ENCODE results near the gene SOX6. TPM values are rescaled to one million over a fixed set of nuclear protein-coding genes. Genes with fewer than 3 reads are reported as not detected.
"Not testable (repeated sequence)": the region's sequence is repeated elsewhere in the genome, so short reads cannot be mapped to it uniquely, and the experiment has no call there.

Gene SOX6
- total RNA-seq, 1 experiment from 2014 or later = under 0.01 TPM

DNA sequence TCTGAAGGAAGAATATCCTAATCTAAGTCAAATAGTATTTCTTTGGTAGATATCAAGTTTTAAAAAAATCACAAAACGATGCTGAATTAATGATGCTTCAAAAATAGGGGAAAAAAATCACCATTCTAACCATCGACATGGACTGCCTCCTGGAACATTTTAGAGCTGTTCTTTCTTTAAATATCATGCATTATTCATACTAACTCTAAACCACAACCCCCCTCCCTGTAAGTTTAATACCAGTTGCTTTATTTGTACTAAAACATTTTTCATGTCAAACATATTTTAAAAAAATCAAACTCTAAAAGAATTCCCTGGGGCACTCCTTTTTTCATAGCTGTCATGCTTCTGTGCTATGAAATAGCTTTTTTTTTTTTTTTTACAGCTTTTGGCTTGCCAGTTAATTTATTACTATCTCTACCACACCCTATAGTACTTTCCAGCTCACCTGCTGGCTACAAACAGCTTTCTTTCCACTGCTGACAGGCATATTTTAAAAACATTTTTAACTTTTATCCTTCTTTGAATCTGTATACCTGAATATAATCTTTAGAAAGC lies 256.9 kb downstream of the SOX6 start:
- no peak for DNase-seq (ENCODE audit: low read depth)

DNA sequence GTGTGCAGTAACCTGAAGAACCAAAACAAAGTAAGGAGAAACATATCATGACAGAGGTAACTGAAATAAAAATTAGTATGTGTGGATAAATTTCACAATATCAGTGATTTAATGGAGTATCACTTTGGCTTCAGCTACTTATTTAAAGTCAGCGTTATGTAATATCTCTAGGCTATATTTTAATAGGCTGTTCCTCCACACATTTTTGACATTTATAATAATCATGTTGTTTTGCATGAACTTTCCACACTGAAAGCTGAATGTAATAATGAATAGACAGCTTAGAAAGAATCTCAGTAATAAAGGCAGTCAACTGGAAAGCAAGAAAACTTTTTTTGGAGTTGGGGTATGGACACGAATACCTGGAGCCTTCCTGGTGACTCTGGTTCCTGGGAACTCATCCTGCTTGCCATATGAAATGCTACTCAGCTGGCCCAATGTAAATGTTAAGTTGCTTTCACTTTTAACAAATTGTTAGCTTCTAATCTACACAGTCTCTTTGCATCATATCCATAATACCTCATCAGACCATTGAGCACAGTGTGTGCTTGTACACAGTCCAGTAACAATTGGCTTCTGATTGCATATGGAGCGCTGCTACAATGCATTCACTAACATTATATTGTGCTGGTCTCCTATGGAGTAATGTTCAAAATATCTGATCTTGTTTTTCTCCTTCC lies 257.7 kb downstream of the SOX6 start:
- DNase-seq (ENCODE audit: low read depth) = no peak

DNA sequence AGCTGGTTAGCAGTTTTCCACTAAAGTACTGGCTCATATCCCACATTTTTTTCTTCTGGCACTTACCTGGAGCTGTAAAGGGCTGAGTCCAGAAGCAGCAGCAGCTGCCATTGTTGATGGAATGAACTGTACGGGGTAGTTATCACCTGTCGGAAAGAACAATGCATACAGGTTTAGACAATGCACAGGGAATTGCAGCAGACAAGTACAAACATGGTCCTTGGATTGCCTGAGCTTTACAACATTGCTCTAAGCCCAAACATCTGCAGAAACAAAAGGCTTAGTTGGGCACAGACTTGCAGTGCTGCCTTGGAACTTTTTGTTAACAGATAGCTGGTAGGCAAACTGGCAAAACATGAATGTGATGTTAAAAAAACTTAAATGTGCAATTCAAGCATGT lies 258.8 kb downstream of the SOX6 start:
- DNase-seq (ENCODE audit: low read depth) = no peak

DNA sequence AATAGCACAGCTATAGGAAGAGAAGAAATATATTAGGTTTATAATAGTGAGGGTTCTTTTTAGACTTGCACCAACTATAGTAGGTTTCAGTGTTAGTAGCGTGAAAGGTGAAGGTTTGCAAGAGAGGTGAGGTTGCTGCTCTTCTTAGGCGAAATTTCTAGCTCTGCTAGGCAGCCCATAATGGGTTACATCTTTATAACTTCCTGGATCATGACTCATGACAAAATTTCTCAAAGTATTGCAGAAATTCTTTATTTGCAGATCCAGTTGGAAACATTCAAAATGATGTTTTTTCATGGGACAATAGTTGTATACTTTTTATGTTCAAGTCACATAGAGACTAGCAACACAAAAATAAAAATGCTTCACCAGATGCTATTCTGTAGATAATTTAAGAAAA lies 260.0 kb downstream of the SOX6 start:
- DNase-seq (ENCODE audit: low read depth) = no peak

DNA sequence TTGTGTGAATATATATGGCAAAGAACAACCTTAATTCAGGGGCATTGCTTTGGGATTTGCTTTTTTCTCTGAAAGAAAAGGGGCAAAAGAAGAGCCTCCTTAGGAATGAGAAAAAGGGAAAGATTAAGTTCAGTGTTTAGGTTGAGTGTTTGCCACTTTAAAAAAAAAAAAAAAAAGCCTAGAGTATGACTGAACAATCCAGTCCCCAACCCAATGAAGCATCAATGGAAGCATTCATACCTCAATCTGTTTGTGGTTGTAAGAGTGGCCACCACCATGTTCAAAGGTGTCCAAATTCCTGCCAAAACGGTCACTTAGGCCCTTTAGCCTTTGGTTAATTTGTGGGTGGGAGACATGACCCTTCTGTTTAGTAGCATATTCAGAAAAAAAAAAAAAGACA lies 260.6 kb downstream of the SOX6 start:
- DNase-seq (ENCODE audit: low read depth) = no peak

DNA sequence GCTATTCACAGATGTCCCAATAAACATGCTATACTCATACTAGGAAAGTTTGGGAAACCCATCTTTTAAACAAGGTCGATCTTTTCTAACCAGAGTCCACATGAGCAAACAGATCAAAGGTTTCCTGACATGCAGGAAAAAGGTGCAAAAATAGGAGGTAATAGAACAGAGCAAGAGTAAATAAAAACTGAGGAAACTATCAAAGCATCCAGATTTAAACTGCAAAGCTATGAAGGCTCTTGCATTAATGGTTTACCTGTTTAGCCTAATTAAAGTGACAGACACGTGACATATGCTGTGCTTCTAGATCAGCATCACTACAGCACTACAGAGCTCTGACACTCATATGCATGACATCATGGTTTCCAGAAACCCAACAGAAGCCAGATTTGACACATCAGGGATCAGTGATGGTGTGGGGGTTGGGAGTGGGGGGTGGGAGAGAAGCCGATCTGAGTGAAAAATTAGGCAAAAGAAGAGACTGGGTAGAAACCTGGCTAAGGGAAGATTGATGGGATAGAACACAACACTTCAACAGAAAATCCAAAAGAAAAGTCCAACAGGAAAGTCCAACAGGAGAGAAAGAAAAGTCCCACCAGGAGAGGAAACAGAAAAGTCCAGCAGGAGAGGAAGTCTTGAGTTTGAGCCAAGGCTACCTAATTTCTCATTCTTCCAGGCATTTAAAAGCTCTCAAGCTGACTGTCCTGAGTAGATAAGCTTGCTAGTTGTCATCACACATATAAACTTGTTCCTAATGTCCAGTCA lies 262.3 kb downstream of the SOX6 start:
- no peak for DNase-seq (ENCODE audit: low read depth)

DNA sequence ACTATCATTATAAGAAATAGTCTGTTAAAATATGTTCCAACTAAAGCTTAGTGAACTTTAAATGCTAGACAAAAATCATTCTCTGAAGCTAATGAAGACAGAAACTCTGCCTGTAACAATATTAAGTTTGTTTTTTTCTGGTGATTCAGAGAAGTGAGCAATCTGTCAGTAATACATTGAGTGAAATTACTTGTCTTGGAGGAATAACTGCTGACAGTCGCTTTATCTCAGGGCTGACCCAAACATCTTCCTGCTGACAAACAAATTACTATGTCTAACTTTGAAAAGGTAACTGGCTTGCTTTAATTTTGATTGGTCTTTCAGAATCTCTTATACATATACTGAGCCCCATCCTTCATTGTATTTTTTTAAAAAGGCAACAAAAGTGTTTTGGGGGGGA lies 264.5 kb downstream of the SOX6 start:
- DNase-seq (ENCODE audit: low read depth) = no peak

DNA sequence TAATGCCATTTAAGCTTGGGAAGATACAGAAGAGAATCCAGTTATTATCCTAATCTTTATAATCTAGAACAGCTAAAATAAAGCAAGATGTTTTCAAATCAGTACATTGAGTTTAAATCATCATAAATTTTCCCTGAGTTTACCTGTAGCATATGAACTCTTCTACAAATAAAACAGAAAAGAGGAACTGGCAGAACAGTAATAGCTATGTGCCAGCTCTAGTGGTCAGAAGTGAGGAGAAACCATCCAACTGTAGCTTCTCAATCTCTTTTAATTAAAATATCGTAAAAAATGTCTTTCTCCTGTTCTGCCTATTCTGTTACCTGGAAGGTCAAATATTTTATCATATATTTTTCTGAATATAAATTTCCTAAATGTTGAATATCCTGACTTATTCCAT lies 266.9 kb downstream of the SOX6 start:
- DNase-seq (ENCODE audit: low read depth) = no peak

DNA sequence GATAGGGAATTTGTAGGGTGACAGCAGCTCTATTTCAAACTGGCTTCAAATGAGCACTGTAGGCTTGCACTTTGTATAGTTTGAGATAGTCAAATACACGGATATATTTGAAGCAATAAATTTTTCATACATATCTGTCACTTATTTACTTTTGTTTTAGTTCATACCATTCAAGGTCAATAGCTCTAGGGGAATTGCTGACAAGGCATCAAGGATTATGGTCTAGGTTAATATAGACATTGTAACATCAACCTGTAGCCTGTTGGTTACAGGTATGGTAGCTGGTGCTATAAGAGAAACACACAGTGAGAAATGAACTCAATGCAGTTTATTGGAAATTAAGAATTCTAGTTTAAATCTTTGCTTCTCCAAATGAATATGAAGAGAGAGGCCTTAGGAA lies 267.6 kb downstream of the SOX6 start:
- no peak for DNase-seq (ENCODE audit: low read depth)

DNA sequence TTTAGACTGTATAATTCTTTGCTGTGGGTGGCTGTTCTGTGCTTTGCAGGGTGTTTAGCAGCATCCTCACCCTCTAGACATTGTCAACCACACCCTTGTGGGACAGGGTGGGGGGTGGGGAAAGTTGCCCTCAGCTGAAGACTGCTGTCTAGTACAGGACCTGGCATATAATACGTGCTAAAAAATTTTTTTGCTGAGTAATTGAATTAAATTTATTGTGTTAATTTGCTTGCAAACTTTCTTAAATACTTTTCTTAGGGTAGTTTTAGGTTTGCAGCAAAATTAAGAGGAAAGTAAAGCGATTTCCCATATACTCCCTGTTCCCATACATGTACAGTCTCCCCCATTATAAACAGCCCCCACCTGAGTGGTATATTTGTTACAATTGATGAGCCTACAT lies 268.5 kb downstream of the SOX6 start:
- no peak for DNase-seq (ENCODE audit: low read depth)

DNA sequence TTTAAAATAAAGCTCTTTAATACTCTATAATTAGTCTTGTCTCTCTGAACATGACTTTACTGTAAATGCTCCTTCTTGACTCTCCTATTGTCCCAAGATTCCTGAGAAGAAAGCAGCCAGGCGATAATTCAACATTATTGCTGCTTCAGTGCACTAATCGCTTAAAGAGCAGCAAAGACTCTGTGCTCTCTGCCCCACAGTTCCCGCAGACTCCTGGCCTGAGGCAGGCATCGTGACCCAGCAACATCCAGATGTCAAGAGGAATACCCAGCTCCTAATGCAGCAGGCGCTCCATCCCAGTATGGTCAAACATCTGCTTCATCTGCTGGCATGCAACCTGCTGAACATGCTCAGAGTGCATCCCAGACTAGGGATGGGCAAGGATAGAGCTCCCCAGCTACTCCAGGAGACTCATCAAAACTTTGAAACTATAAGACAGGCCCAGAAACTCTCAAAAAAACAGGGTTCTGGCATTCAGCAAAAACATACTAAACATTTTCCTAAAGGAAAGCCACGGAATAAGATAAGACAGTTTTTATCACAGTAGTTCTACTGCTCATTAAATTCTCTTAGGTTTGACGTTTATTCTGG lies 270.0 kb downstream of the SOX6 start:
- no peak for DNase-seq (ENCODE audit: low read depth)

DNA sequence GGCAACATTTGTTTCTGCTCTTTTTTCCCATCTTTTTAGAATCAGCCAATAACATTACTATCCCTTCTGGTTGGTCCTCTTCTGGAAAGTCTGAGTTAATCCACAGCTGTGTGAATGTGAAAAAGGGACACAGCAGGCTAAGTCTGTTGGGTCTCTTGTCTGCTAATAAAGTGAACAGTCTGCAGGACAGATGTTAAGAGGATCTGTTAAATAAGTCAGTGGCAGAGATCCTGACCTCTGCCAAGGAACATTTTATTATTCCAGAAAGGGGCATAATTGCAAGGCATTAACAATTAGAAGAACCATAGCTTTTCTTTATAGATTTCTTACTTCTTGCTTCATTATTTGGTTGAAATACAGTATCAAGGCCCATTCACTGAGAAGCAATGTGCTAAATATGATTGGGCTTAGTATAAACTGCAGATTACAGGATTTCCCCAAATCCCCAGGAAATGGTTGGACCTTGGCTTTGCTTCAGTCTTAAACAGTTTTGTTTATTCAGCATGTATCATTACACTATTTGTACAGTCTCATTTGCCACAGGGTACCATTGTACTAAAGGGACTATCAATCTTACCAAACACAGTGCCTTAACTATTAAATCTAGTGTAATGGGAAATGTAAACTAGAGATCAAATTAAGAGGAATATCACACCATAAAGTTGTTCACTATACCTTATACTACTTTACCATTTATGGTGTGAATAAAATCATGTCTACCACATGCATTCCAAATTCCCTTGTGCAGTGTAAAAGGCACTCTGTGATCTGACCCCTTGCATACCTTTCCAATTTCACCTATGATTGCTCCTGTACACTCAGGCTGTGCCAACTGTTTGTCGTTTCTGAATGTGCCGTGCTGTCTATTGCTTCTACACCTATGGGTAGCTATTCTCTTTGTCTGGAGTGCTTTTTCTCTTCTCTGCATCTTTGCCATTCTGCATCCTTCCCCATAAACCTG lies 274.0 kb downstream of the SOX6 start:
- DNase-seq (ENCODE audit: low read depth) = no peak

DNA sequence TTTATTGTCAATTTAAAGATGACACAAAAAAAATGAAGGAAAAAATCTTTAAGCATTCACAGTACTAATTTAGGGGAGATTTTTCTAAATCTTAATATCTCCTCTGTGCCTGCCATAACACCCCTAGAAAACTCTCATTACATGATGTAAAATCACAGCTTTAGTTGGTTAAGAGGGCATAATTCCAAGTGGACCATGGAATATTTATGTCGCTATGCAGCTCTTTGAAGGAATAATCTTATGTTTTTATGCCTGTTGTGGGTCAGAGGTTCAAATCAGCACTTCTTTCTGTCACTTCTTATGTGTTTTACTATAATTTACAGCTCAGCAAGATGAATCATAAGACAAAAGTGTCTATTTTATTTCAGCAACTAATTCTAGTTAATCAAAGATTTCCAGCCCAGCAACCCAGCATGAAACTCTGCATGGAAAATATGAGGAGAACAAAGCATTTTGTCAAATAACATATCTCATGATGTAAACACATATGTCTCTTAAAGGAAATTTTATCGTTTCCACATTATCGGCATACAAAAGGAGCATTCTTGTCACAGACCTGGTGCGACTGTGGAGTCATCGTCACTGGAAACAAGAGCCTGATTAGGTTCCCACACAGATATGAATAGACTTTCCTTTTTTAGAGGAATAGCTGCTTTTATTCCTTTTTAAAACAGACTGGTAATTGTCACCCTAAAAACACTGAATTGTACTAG lies 274.8 kb downstream of the SOX6 start:
- no peak for DNase-seq (ENCODE audit: low read depth)

DNA sequence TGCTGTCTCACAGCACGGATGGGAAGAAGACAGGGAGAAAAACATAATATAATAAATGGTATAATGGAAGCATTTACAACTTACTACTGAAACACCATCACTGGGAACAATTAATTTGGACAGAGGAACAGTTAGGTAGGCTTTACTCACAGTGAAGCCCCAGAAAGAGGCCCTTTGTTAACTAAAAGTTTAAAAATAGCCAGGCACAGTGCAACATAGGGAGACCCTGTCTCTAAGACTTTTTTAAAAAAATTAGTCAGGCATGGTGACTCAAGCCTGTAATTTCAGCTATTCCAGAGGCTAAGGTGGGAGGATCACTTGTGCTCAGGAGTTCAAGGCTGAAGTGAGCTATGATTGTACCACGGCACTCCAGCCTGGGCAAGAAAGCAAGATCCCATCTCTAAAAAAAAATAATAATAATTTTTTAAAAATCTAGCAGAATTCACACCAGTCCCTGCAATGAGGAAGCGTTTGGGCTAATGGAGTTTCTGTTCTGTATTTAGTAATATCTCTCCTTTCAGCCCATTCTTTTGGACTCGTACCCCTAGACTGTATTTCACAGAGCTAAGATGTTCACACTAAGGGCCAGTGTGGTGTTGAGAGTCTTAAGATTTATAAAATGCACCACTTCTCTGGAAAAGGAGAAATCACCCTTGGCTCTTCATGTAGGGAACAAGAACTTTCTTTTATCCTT lies 275.5 kb downstream of the SOX6 start:
- DNase-seq (ENCODE audit: low read depth) = no peak

DNA sequence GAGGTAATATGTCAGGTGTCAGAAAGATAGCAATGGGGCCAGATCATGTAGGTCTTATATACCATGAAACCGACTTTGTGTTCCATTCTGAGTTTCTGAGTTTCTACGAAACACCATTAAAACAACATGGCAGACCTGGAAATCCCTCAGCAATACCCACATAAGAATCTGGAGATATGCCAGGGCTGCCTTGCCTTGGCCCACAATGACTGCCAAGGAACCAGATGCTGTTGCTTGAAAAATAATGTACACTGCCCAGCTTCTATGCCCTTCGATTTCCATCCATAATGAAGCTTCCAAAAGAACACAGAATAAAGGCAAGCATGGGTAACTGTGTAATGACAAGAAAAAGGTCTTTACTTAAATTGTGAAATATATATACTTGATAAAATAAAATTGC lies 277.4 kb downstream of the SOX6 start:
- no peak for DNase-seq (ENCODE audit: low read depth)

DNA sequence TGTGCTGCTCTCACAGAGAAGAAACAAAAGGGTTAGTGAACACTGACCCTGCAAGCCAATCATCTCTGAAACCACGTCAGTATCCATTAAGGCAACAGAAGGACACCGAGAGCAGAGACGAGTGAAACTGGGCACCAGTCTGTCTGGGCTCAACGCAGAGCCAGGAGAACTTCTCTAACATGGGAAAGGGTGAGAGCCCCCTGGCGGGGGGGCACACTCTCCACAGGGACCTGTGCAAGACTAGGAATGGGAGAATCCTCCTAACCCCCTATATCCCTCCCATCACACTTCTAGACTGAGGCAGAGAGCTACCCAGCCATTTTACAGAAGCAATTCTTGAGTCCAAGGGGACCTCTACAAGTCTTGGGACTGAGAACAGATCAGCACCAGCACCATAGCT lies 285.8 kb downstream of the SOX6 start:
- no peak for DNase-seq (ENCODE audit: low read depth)

DNA sequence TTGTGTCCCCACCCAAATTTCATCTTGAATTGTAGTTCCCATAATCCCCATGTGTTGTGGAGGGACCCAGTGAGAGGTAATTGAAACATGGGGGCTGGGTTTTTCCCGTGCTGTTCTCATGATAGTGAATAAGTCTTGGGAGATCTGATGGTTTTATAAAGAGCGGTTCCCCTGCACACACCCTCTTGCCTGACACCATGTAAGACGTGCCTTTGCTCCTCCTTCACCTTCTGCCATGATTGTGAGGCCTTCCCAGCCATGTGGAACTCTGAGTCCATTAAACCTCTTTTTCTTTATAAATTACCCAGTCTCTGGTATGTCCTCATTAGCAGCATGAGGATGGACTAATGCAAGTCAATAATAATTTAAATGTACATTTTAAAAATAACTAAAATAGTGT lies 289.1 kb downstream of the SOX6 start:
- DNase-seq (ENCODE audit: low read depth) = not testable (repeated sequence)

DNA sequence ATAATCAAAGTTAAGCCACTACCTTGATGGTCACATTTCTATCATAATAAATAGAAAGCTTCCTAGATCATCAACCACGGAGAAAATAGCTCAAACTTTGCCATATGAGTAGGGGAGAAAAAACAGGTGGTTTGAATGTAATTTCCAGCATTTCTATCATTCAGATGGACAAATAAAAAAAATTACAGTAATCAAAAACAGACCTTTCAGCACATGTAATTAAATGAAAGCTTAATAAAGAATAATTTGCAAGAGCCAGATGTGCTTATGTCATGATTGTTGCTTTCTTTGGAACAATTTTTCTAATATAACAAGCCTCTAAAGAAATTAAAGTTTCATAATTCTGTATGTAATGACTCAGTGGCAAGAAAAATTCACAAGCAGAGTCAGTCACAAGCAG lies 297.0 kb downstream of the SOX6 start:
- DNase-seq (ENCODE audit: low read depth) = no peak

DNA sequence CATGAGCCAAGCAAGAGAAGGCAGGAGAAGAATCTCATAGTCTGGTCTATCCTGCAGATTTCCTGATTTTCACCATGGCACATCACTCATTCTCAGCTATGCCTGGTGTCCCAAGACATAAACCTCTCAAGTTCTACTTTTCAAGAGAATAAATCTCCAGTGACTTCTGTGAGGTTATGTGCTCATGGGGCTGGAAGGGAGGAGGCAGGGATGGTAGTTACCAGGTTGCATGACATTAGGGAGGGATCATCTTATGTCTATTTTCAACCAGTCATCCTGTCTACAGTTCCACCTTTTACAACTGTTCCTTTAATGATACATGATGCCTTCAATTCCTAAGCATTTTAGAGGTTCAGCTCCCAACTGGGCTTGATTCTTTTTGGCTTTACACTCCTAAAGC lies 297.7 kb downstream of the SOX6 start:
- DNase-seq (ENCODE audit: low read depth) = no peak

DNA sequence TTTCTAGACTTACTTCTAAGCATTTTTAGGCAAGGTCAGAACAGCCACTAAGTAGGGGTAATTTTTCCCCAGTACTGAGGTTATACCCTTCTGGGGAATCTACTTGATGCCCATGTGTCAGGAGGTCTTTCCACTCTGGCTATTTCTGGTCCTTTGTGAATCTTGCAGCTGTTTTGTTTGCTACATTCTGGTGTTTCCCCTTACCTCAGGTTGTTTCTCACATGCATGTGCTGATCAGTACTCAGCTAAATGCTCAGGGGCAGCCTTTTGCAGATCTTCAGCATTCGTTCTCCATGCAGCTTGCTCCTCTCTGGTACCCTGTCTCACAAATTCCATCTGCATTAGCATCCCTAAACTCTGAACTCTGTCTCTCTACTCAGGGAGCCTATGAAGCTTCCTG lies 303.6 kb downstream of the SOX6 start:
- no peak for DNase-seq (ENCODE audit: low read depth)

Measured in LHCN-M2 (cell line).